GM12873 (cell line): Measurements from ENCODE around the gene LDLRAD4.

Experiments
- CTCF ChIP-seq: IDR thresholded peaks from 2 replicates; pipeline ENCODE4 v1.5.1; 2012; ENCODE audit warnings: low read depth, mild to moderate bottlenecking, moderate library complexity, low read length, control low read depth; ENCODE audit not compliant: insufficient read depth; ENCODE audit errors: missing control alignments

LDLRAD4 gene

DNA sequence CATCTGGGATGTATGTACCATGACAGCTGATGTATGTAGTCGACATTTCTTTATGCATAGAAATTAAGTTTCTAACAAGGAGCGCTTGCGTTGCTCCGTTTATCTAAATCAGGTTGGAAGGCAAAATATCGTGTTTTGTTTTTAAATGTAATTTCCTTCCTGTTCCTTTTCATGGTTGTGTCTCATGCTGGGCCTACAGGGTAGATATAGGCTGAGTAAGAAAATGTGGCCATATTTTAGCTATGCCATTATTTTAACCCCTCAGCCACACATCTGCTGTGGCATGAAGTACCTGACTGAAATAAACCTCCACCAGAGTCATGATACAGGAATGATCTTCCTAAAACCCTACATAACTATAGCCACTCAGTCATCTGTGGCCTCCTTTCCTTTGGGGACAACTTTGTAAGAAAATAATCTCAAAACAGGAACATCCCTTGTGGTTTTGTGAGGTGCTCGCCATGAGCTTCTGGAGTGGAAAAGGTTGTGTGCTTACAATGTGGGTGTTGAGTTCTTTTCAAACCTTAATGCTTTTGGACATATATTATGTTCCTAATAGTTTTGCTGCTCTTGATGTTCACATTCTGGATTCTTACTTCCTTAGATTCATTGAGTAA is 293.5 kb downstream of the LDLRAD4 start:
- TF ChIP-seq CTCF: no peak

- TF ChIP-seq CTCF: no peak
Measured at GRCh38 chr18:13513021-13513420, 294.5 kb downstream of the LDLRAD4 start.

DNA sequence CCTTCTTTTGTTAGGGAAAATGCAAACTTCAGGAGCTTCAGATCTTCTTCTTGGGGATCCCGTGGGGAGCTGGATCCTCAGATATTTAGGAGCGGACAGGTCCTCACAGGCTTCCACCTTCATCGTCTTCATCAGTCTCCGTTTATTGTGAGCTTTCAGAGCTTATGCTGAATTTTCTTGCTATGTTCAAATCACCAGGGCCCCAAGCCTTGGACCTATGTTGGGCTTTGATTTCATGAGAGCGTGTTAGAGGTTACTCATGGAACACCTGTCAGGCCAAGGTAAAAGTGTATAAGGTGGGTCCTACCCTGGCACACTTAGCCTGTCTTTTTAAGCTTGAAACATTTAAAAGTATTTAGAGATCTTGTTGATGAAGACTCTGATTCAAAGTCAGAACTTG is 294.9 kb downstream of the LDLRAD4 start:
- TF ChIP-seq CTCF: no peak

GRCh38 chr18:13514558-13514957 is 296.0 kb downstream of the LDLRAD4 start:
- TF ChIP-seq CTCF: no peak

DNA sequence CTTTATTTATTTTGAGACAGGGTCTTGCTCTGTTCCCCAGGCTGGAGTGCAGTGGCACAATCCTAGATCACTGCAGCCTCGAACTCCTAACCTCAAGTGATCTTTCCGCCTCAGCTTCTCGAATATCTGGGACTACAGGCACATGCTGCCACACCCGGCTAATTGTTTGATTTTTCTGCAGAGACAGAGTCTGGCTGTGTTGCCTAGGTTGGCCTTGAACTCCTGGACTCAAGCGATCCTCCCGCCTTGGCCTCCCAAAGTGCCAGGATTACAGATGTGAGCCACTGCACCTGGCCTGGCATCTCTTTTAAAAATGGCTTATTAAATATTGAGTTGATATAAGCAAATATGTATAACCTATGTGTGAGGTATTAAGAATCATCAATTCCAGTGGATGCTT is 298.3 kb downstream of the LDLRAD4 start:
- no peak for TF ChIP-seq CTCF

- TF ChIP-seq CTCF: no peak
Measured at GRCh38 chr18:13517369-13517768, 298.8 kb downstream of the LDLRAD4 start.

DNA sequence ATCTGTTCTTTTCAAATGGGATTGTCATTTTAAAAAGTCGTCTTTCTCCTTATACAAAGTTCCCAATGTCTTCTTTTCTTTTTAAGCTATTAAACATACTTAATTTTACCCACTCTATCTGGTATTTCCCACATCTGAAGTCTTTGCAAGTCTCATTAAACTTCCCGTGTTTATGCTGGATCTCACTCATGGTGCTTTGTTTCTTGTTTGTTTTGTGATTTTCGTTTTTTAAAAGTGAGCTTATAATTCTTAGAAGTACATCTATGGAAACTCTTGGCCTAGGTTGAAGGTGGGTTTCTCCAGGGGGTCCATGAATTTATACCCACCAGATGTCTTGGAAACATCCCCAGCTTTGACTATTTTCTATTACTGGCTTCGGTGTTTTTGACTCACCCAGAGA is 299.8 kb downstream of the LDLRAD4 start:
- TF ChIP-seq CTCF: no peak

GRCh38 chr18:13520306-13520705 is 301.7 kb downstream of the LDLRAD4 start:
- no peak for TF ChIP-seq CTCF
